Cortex of kidney (tissue), 1 donor: ENCODE results near the gene FGB.

Source experiments
- DNase-seq: peaks from one replicate; lab custom pipeline; 2025; lab: John Stamatoyannopoulos, UW

Gene FGB

GRCh38 chr4:154562697-154563254 lies at the start of gene FGB:
TSS of gene FGB (plus strand) at chr4:154563011. CDS start at chr4:154563019, 8 bp downstream.
- no peak for DNase-seq

GRCh38 chr4:154516318-154517029 lies 46.3 kb upstream of the FGB start:
- DNase-seq = no peak

- DNase-seq = no peak
Observed at GRCh38 chr4:154517591-154517990, 45.2 kb upstream of the FGB start.

GRCh38 chr4:154519214-154519613 lies 43.6 kb upstream of the FGB start:
- DNase-seq = no peak

- no peak for DNase-seq
Observed at GRCh38 chr4:154521607-154522006, 41.2 kb upstream of the FGB start.

- no peak for DNase-seq
Observed at GRCh38 chr4:154526151-154526550, 36.7 kb upstream of the FGB start.

GRCh38 chr4:154527308-154527707 lies 35.5 kb upstream of the FGB start:
- DNase-seq = no peak

- DNase-seq = no peak
Observed at GRCh38 chr4:154528869-154529268, 33.9 kb upstream of the FGB start.

GRCh38 chr4:154529728-154530519 lies 32.9 kb upstream of the FGB start:
- DNase-seq = no peak

GRCh38 chr4:154534296-154534695 lies 28.5 kb upstream of the FGB start:
- no peak for DNase-seq

GRCh38 chr4:154542271-154542879 lies 20.4 kb upstream of the FGB start:
- no peak for DNase-seq

GRCh38 chr4:154545689-154546088 lies 17.1 kb upstream of the FGB start:
- DNase-seq = no peak

- DNase-seq = peak; percentile 15
Observed at GRCh38 chr4:154549894-154550790, 12.7 kb upstream of the FGB start, which contains the start of gene PLRG1. TSS of gene PLRG1 (minus strand) at chr4:154550400. CDS start at chr4:154550308, 92 bp downstream.

GRCh38 chr4:154551872-154552686 lies 10.7 kb upstream of the FGB start:
- no peak for DNase-seq

- DNase-seq = no peak
Observed at GRCh38 chr4:154559141-154559493, 3.7 kb upstream of the FGB start.

- no peak for DNase-seq
Observed at GRCh38 chr4:154559494-154560418, 3.1 kb upstream of the FGB start.

GRCh38 chr4:154560419-154560801 lies 2.4 kb upstream of the FGB start:
- no peak for DNase-seq

GRCh38 chr4:154560824-154561231 lies 2.0 kb upstream of the FGB start:
- DNase-seq = no peak

- DNase-seq = no peak
Observed at GRCh38 chr4:154564311-154564710, 1.5 kb downstream of the FGB start.

- no peak for DNase-seq
Observed at GRCh38 chr4:154565704-154566103, 2.9 kb downstream of the FGB start.
